Astrocyte of the spinal cord (primary cell): Measurements from ENCODE around the gene AP1B1.

Source experiments
- DNase-seq: peaks from one replicate; pipeline ENCODE4 v3.0.0; 2011; ENCODE audit warnings: low read depth, low spot score
- H3K4me3 ChIP-seq: 2 replicates; pipeline ENCODE4 v1.5.1; 2011; ENCODE audit warnings: low read depth, mild to moderate bottlenecking, low read length, moderate library complexity
- in situ Hi-C: cut with HindIII; loops from 2 replicates; pipeline ENCODE4 v1.10.0; 2017; ENCODE audit warnings: low sequenced_read_pairs
- TF ChIP-seq, protein P1 (sequence below): IDR thresholded peaks from 2 replicates; pipeline ENCODE4 v1.5.1; 2012; ENCODE audit warnings: low read depth, mild to moderate bottlenecking, low read length, inconsistent platforms

The AP1B1 gene

DNA sequence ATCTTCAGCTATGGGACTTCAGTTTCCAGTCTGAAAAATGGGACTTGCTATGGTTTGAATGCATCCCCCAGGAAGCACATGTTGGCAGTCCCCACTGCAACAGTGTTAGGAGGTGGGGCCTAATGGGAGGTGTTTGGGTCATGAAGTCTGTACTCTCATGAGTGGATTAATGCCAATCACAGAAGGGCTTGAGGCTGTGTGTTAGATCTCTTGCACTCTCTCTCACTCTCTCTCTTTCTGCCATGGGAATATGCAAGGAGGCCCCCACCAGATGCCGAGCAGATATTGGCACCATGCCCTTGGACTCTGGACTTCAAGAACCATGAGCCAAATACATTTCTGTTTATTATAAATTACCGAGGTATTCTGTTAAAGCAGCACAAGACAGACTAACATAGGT is 7.8 kb upstream of the AP1B1 start:
- DNase-seq = no peak
- no peak overlapping the region for H3K4me3 ChIP-seq
- TF ChIP-seq, protein P1, sequence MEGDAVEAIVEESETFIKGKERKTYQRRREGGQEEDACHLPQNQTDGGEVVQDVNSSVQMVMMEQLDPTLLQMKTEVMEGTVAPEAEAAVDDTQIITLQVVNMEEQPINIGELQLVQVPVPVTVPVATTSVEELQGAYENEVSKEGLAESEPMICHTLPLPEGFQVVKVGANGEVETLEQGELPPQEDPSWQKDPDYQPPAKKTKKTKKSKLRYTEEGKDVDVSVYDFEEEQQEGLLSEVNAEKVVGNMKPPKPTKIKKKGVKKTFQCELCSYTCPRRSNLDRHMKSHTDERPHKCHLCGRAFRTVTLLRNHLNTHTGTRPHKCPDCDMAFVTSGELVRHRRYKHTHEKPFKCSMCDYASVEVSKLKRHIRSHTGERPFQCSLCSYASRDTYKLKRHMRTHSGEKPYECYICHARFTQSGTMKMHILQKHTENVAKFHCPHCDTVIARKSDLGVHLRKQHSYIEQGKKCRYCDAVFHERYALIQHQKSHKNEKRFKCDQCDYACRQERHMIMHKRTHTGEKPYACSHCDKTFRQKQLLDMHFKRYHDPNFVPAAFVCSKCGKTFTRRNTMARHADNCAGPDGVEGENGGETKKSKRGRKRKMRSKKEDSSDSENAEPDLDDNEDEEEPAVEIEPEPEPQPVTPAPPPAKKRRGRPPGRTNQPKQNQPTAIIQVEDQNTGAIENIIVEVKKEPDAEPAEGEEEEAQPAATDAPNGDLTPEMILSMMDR = no peak
- in situ Hi-C loops = no loop called here

DNA sequence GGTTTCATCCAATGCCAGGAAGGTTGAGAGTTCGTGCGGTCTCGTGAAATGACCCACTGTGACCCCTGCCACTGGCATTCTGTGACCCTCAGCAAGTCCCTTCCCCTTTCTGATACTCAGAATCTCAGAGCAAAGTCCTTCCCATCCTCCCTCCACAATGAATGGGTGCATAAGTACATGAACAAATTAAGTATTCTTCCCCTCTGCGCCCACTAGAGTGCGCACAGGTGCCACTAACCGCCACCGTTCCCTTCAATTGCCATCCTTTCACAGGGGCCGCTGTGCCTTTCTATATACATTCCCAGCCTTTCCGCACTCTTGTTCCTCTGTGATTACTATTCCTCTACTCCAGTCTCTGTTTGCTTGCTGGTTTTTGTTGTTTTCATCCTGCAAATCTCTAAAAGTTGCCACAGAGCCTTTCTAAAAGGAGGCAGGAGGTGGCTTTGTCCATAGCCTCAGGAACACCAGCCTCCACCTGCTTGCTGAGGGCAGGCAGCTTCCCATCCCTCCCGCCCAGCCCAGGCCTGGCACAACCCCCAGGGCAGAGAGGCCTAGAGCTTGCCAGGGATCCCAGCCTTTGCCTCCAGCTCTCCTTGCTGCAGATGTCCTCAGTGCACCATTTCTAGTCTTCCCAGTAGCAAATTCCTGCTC is 6.7 kb upstream of the AP1B1 start:
- no peak overlapping the region for H3K4me3 ChIP-seq
- TF ChIP-seq, protein P1 = peak; percentile 77
- in situ Hi-C loops = no loop called here
- DNase-seq = peak; percentile 78

DNA sequence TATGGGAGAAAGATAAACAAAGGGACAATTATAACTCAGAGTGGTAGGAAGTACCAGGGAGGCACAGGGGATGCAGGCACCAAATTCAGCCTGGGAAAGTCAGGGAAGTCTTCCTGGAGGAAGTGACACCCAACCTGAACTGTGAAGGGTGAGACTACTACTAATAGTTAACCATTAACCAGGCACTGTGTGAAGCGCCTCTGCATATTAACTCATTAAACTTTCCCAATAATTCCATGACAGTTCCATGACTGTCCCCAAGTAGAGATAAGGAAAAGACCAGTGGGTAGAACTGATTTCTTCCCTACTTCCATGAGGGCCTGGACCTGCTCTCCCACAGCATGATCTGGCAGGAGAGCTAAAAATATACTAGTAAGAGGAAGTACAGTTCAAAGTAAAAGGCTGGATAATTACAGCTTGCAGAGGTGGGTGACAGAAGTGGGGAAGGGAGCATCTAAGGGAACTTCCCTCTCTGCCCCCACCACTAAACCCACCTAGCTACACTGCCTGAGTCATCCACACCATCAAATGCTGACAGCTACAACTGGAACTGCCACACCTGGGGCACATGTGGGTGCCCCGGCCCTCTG is 4.7 kb upstream of the AP1B1 start:
- TF ChIP-seq, protein P1 = no peak
- in situ Hi-C loops = no loop called here
- DNase-seq = no peak
- no peak overlapping the region for H3K4me3 ChIP-seq

DNA sequence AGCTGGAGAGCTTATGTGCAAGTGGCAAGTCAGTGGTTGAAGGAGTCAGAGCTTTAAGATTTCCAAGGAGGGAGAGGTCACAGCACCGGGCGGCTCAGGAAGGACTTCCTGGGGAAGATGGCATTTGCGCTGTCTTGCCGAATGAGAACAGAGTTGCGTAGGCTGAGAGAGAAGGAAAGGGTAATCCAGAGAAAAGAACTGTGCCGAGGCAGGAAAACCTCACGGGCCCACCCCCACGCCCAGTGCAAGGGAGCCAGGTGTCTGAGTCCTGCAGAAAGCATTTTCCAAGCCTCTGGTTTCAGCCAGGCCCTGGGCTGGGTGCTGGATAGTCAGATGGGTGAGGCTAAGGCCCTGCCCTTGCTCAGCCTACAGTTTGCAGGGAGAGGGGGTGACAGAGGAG is 3.2 kb upstream of the AP1B1 start:
- TF ChIP-seq, protein P1 = no peak
- no peak for DNase-seq
- H3K4me3 ChIP-seq = no peak overlapping the region
- in situ Hi-C loops = no loop called here

DNA sequence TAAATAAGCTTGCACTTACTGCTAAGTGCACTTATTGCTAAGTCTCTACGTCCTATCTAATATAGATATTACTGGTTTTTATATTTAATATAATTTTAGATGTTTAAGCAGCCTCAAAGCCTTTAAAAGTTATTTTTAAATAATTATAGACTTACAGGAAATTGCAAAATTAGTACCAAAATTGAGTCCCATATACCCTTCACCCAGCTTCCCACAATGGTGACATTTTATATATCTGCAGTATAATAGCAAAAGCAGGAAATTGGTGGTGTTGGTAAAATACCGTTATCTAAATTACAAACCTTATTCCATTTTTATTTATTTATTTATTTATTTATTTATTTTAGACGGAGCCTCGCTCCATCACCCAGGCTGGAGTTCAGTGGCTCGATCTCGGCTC is 1.9 kb upstream of the AP1B1 start:
- no peak overlapping the region for H3K4me3 ChIP-seq
- DNase-seq = no peak
- in situ Hi-C loops = no loop called here
- TF ChIP-seq, protein P1 = no peak

DNA sequence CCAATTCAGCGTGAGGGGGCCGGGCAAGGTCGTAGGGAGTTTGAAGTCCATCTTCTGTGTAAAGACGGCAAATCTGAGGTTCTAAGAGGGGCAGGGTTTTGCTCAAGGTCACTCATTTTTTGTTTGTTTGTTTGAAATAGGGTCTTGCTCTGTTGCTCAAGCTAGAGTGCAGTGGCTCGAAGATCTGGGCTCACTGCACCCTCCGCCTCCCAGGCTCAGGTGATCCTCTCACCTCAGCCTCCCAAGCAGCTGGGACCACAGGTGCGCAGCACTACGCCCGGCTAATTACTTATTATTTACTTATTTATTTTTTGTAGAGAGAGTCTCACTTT is 355 bp upstream of the AP1B1 start:
- in situ Hi-C loops = no loop called here
- no peak for DNase-seq
- peak overlapping the region; percentile 85 for H3K4me3 ChIP-seq
- TF ChIP-seq, protein P1 = no peak

DNA sequence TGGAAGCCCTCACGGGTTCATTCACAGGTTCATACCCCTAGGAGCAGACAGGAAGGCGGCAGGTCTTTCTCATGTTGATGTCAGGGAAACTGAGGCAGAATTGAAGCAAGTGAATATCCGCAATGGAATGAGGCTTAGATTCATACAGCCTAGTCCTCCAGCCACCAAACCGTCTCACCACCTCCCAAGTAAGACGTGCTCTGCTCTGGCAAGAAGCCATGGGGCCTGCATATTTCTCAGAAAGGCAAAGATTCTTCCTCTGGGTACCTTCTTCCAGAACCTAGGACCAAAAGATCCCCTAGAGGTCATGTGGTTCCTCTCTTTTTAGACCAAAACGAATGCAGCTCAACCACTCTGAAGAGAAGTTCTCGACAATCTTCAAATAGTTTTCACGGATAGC is 1.7 kb downstream of the AP1B1 start:
- no peak for DNase-seq
- H3K4me3 ChIP-seq = no peak overlapping the region
- in situ Hi-C loops = no loop called here
- TF ChIP-seq, protein P1 = no peak
